GM12872 (cell line): ENCODE measurements around the gene ARHGEF18.

Experiments used
- TF ChIP-seq, protein P1 (sequence below): IDR thresholded peaks from 3 replicates; pipeline ENCODE4 v1.5.1; 2011; ENCODE audit warnings: low read depth, mild to moderate bottlenecking, low read length, moderate library complexity; ENCODE audit not compliant: insufficient read depth

The ARHGEF18 gene

DNA sequence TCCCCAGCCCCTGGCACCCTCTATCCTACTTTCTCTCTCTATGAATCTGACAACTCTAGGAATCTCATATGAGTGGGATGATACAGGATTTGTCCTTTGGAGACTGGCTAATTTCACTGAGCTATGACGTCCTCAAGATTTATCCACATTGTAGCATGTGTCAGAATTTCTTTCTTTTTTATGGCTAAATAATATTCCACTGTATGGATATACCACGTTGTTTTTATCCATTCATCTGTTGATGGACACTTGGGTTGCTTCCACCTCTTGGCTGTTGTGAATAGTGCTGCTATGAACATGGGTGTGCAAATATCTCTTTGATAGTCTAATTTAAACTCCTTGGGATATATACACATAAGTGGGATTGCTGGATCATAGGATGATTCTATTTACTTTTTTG is 30.6 kb upstream of the ARHGEF18 start:
- TF ChIP-seq, protein P1, sequence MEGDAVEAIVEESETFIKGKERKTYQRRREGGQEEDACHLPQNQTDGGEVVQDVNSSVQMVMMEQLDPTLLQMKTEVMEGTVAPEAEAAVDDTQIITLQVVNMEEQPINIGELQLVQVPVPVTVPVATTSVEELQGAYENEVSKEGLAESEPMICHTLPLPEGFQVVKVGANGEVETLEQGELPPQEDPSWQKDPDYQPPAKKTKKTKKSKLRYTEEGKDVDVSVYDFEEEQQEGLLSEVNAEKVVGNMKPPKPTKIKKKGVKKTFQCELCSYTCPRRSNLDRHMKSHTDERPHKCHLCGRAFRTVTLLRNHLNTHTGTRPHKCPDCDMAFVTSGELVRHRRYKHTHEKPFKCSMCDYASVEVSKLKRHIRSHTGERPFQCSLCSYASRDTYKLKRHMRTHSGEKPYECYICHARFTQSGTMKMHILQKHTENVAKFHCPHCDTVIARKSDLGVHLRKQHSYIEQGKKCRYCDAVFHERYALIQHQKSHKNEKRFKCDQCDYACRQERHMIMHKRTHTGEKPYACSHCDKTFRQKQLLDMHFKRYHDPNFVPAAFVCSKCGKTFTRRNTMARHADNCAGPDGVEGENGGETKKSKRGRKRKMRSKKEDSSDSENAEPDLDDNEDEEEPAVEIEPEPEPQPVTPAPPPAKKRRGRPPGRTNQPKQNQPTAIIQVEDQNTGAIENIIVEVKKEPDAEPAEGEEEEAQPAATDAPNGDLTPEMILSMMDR: no peak

DNA sequence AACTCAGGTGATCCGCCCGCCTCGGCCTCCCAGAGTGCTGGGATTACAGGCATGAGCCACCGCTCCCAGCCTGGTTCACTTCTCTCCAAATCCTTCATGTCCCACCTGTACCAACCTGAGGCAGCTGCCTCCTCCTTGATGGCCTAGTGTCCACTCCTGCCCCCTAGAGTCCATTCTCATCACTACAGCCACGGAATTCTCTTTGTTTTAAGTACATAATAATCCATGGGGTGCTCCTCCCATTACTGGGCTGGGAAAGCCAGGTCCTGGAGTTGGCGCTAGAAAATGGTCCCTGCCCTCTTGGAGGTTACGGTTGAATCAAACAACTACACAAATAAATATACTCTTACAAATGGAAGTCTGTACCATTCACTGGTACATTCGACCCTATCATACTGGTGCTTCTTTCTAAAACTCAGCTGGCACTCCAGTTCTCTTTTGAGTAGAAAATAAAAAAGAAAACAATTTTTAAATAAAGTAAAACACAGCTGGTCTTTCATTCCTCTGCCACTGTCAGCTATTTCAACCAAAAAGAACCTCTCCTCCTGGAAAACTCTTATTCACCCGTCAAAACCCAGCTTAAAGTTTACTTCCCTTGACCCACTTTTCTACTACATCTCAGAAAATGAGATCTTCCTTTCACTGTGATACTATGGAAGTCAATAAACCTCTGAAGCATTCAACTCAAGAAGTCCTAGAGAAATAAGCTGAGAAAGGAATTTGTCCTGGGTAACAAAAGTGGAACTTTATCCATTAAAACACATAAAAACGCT is 22.4 kb upstream of the ARHGEF18 start:
- TF ChIP-seq, protein P1: peak; percentile 74

- TF ChIP-seq, protein P1: no peak
These were observed 20.9 kb upstream of the ARHGEF18 start for GRCh38 chr19:7327802-7328201.

GRCh38 chr19:7328647-7329046 is 20.1 kb upstream of the ARHGEF18 start:
- TF ChIP-seq, protein P1: peak; percentile 35; the same call in 2 of the 3 replicates

GRCh38 chr19:7331446-7331845 is 17.3 kb upstream of the ARHGEF18 start:
- TF ChIP-seq, protein P1: no peak

GRCh38 chr19:7333198-7334118 is 15.3 kb upstream of the ARHGEF18 start:
- TF ChIP-seq, protein P1: no peak

- TF ChIP-seq, protein P1: no peak
These were observed 12.3 kb upstream of the ARHGEF18 start for GRCh38 chr19:7336321-7336973.
